ENCODE results near the gene HSPA2. TPM values are rescaled to one million over a fixed set of nuclear protein-coding genes. Genes with fewer than 3 reads are reported as not detected.

HSPA2 gene
- total and polyA plus RNA-seq, 2 of the 4 experiments (the other 2 are of a cell fraction) = 18.4 to 19.7 TPM

DNA sequence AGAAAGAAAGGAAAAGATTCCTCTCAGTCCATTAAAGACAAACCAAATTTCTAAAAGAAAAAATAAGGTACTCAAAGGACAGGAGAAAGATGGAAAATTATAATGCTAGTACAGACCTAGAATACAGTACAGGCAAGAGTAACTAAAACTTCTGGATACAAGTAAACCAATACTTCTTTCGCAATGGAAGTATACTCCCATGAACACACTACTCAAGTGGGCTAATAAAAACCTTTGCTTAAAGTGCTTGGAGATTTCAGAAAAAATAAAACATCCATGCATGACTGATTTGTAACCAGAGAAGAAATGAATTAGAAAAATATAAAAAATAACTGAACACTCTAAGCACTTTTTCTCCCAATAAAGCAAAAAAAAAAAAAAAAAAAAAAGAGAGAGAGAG is 40.5 kb upstream of the HSPA2 start:
- in situ Hi-C loops (cut with MboI; ENCODE audit: low sequenced_read_pairs) = no loop called here

More for the DNA sequence above, 40.5 kb upstream of the HSPA2 start:
- no peak overlapping the region for H3K9ac ChIP-seq (ENCODE audit: low read depth, low read length)
- no peak overlapping the region for H2AK5ac ChIP-seq (ENCODE audit: low read depth, low read length)
- H4K5ac ChIP-seq (ENCODE audit: low read depth, low read length) = no peak overlapping the region
- H3K36me3 ChIP-seq (ENCODE audit: control insufficient read depth, insufficient read depth, low read length) = no peaks in the 10 kb centered on the region
- no peak overlapping the region for H2AK9ac ChIP-seq (replicated peaks; ENCODE audit: low read depth, low read length, poor library complexity)
- H3K79me1 ChIP-seq (ENCODE audit: low read depth in 1 of 2, low read length in 2 of 2) = peaks cover 18 to 44% of the 10 kb centered on the region in 2 experiments
- H3K4me2 ChIP-seq (ENCODE audit: low read depth, low read length) = no peak overlapping the region
- no peaks in the 10 kb centered on the region; the same call in 1 of the 2 replicates for H4K20me1 ChIP-seq (ENCODE audit: insufficient read depth, low read length)
- ATAC-seq (ENCODE audit: low read depth) = no peak
- H3K56ac ChIP-seq (ENCODE audit: extremely low read depth, insufficient read depth, low read length) = no peak overlapping the region
- dilution Hi-C loops (cut with HindIII; ENCODE audit: low sequenced_read_pairs, unreplicated experiment) = no loop called here
- H3K27ac ChIP-seq (ENCODE audit: insufficient read depth, low read length) = no peak overlapping the region
- CTCF ChIA-PET = no interaction called here
- no peak overlapping the region for H4K91ac ChIP-seq (ENCODE audit: insufficient read depth, low read depth, low read length)
- no peak overlapping the region for H2BK120ac ChIP-seq (ENCODE audit: low read depth, low read length)
- intact Hi-C loops (cut with micrococcal nuclease) = no loop called here
- H3K27me3 ChIP-seq (ENCODE audit: control insufficient read depth, insufficient read depth, low read length) = no peaks in the 10 kb centered on the region
- peaks cover 7% of the 10 kb centered on the region for H3K9me1 ChIP-seq (ENCODE audit: insufficient read depth, low read length)
- H2AFZ ChIP-seq (replicated peaks; ENCODE audit: low read length, poor library complexity) = no peak overlapping the region
- H2BK20ac ChIP-seq (ENCODE audit: low read depth, low read length) = no peak overlapping the region
- no peak overlapping the region for H3K23ac ChIP-seq (ENCODE audit: low read depth, low read length)
- H3K4me1 ChIP-seq (ENCODE audit: control insufficient read depth, insufficient read depth, low read length) = peaks cover 12% of the 10 kb centered on the region
- no CpG with 5 or more reads among the region's 1 CpG for WGBS, 2 experiments (ENCODE audit: extremely low coverage in 2 of 2, insufficient read length in 1 of 2)
- no peak for TF ChIP-seq RFX5 (IDR thresholded peaks at IDR 0.05; ENCODE audit: low read depth, low read length)
- peak; percentile 62 for TF ChIP-seq CEBPB (IDR thresholded peaks at IDR 0.05; ENCODE audit: low read depth, low read length)
- TF ChIP-seq NFE2L2 (IDR thresholded peaks at IDR 0.05; ENCODE audit: low read depth, low read length) = no peak
- no peak overlapping the region for H3K18ac ChIP-seq (ENCODE audit: low read depth, low read length)
- POLR2A ChIA-PET (ENCODE audit: unreplicated experiment) = no interaction called here
- no peak for DNase-seq
- H3K14ac ChIP-seq (replicated peaks; ENCODE audit: low read depth, low read length) = no peak overlapping the region
- H2BK15ac ChIP-seq (ENCODE audit: low read depth, low read length) = no peak overlapping the region
- no TSS peak for BruUV-seq (replicated peaks)
- no peak overlapping the region for H4K8ac ChIP-seq (ENCODE audit: low read depth in 2 of 2, low read length in 2 of 2)
- no peak overlapping the region for H3K4ac ChIP-seq (ENCODE audit: low read depth, low read length)
- no peaks in the 10 kb centered on the region for H3K9me3 ChIP-seq (ENCODE audit: control insufficient read depth, insufficient read depth, low read length)
- H2BK5ac ChIP-seq (ENCODE audit: low read depth, low read length, poor library complexity, severe bottlenecking) = no peak overlapping the region
- no peak overlapping the region for H3K4me3 ChIP-seq (ENCODE audit: insufficient read depth, low read depth, low read length)
